ENCODE results near the gene BCL3.
"Not testable (repeated sequence)": the region's sequence is repeated elsewhere in the genome, so short reads cannot be mapped to it uniquely, and the experiment has no call there.

The BCL3 gene

DNA sequence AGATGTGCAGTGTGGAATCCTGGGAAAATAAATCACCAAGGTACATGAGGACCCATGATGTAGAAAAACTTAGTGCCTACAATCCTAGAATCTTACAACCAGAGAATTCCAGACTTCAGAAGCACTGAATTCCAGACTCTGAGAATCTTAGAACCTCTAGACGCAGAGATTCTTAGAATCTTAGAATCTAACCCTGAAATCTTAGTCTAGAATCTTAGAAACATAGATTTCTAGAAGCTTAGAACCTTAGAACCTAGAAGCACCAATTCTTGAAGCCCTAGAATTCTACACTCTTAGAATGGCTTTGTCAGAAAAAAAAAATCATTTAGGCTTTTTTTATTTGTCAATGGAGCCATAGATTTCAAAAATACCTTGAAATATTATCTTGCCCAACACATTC, 43.5 kb upstream of the BCL3 start:
- no peak for DNase-seq (ENCODE audit: low read depth)
- no peak overlapping the region for H3K4me3 ChIP-seq (ENCODE audit: low read length)
- TF ChIP-seq CTCF (IDR thresholded peaks at IDR 0.05; ENCODE audit: insufficient read depth, low read depth, low read length, missing control alignments): no peak

DNA sequence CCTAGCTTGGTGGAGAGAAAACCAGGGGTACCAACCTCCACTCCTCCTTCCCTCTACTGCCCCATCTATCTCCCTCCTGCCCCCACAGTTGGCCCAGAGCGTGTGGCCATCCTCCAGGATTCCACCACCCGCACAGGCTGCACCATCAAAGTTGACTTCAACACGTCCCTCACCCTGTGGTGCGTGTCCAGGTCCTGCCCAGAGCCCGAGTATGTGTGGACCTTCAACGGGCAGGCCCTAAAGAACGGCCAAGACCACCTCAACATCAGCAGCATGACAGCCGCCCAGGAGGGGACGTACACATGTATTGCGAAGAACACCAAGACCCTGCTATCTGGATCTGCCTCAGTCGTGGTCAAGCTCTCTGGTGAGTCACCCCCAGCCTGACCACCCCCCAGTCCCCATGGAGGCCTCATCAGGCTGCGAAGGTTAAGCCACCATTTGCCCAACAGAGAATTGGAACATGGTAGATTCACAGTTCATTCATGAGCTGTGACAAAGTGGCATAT, 43.0 kb upstream of the BCL3 start:
- DNase-seq (ENCODE audit: low read depth): no peak
- TF ChIP-seq CTCF (IDR thresholded peaks at IDR 0.05; ENCODE audit: insufficient read depth, low read depth, low read length, missing control alignments): no peak
- H3K4me3 ChIP-seq (ENCODE audit: low read length): no peak overlapping the region

- DNase-seq (ENCODE audit: low read depth): no peak
- H3K4me3 ChIP-seq (ENCODE audit: low read length): no peak overlapping the region
- no peak for TF ChIP-seq CTCF (IDR thresholded peaks at IDR 0.05; ENCODE audit: insufficient read depth, low read depth, low read length, missing control alignments)
Measured at GRCh38 chr19:44706506-44707236, 41.8 kb upstream of the BCL3 start.

GRCh38 chr19:44707794-44708193, 40.7 kb upstream of the BCL3 start:
- no peak overlapping the region for H3K4me3 ChIP-seq (ENCODE audit: low read length)
- DNase-seq (ENCODE audit: low read depth): no peak

GRCh38 chr19:44708940-44709339, 39.6 kb upstream of the BCL3 start:
- TF ChIP-seq CTCF (IDR thresholded peaks at IDR 0.05; ENCODE audit: insufficient read depth, low read depth, low read length, missing control alignments): no peak
- H3K4me3 ChIP-seq (ENCODE audit: low read length): no peak overlapping the region
- no peak for DNase-seq (ENCODE audit: low read depth)

More at GRCh38 chr19:44707794-44708193, 40.7 kb upstream of the BCL3 start:
- TF ChIP-seq CTCF (IDR thresholded peaks at IDR 0.05; ENCODE audit: insufficient read depth, low read depth, low read length, missing control alignments): no peak

DNA sequence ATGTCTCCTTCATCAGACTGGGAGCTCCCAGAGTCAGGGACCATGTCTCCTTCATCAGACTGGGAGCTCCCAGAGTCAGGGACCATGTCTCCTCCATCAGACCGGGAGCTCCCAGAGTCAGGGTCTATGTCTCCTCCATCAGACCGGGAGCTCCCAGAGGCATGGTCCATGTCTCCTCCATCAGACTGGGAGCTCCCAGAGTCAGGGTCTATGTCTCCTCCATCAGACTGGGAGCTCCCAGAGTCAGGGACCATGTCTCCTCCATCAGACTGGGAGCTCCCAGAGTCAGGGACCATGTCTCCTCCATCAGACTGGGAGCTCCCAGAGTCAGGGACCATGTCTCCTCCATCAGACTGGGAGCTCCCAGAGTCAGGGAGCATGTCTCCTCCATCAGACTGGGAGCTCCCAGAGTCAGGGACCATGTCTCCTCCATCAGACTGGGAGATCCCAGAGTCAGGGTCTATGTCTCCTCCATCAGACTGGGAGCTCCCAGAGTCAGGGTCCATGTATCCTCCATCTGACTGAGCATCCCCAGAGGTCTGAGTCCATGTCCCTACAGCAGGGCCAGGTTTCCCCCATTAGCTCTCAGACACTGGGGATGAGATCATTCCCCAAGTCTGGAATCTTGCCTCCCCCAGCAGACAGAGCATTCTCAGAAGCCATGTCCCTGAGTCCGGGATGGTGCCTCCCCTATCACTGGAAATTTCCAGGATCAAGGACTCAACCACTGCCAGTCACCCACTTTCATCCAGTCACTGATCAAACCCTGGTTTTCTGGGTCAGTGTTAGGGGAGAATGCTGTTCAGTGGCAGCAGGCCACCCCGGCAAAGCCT, 38.9 kb upstream of the BCL3 start:
- not testable (repeated sequence) for DNase-seq (ENCODE audit: low read depth); H3K4me3 ChIP-seq (ENCODE audit: low read length)

GRCh38 chr19:44710483-44710882, 38.0 kb upstream of the BCL3 start:
- DNase-seq (ENCODE audit: low read depth): no peak
- TF ChIP-seq CTCF (IDR thresholded peaks at IDR 0.05; ENCODE audit: insufficient read depth, low read depth, low read length, missing control alignments): no peak
- H3K4me3 ChIP-seq (ENCODE audit: low read length): no peak overlapping the region

Data from epithelial cell of esophagus (primary cell).